ENCODE measurements around the gene NFE2L3. TPM values are rescaled to one million over a fixed set of nuclear protein-coding genes. Genes with fewer than 3 reads are reported as not detected.

The NFE2L3 gene
- total RNA-seq, 4 donors from 2014 or later: 37.9 to 59.1 (median 45.0) TPM

- 79 to 82% methylated on average over 5 of the region's 5 CpGs for WGBS, 2 donors
- no peak overlapping the region for H3K4me3 ChIP-seq (ENCODE audit: low read depth, poor library complexity, severe bottlenecking)
- no peak for DNase-seq (ENCODE audit: low spot score in 2 of 2)
- TF ChIP-seq, protein P1, sequence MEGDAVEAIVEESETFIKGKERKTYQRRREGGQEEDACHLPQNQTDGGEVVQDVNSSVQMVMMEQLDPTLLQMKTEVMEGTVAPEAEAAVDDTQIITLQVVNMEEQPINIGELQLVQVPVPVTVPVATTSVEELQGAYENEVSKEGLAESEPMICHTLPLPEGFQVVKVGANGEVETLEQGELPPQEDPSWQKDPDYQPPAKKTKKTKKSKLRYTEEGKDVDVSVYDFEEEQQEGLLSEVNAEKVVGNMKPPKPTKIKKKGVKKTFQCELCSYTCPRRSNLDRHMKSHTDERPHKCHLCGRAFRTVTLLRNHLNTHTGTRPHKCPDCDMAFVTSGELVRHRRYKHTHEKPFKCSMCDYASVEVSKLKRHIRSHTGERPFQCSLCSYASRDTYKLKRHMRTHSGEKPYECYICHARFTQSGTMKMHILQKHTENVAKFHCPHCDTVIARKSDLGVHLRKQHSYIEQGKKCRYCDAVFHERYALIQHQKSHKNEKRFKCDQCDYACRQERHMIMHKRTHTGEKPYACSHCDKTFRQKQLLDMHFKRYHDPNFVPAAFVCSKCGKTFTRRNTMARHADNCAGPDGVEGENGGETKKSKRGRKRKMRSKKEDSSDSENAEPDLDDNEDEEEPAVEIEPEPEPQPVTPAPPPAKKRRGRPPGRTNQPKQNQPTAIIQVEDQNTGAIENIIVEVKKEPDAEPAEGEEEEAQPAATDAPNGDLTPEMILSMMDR (IDR thresholded peaks at IDR 0.05): no peak
- TF ChIP-seq POLR2A (IDR thresholded peaks at IDR 0.05): no peak
- intact Hi-C loops (cut with DNase I; ENCODE audit: low total_unique reads): no loop called here
Measured at GRCh38 chr7:26186364-26187311, 34.6 kb downstream of the NFE2L3 start.

DNA sequence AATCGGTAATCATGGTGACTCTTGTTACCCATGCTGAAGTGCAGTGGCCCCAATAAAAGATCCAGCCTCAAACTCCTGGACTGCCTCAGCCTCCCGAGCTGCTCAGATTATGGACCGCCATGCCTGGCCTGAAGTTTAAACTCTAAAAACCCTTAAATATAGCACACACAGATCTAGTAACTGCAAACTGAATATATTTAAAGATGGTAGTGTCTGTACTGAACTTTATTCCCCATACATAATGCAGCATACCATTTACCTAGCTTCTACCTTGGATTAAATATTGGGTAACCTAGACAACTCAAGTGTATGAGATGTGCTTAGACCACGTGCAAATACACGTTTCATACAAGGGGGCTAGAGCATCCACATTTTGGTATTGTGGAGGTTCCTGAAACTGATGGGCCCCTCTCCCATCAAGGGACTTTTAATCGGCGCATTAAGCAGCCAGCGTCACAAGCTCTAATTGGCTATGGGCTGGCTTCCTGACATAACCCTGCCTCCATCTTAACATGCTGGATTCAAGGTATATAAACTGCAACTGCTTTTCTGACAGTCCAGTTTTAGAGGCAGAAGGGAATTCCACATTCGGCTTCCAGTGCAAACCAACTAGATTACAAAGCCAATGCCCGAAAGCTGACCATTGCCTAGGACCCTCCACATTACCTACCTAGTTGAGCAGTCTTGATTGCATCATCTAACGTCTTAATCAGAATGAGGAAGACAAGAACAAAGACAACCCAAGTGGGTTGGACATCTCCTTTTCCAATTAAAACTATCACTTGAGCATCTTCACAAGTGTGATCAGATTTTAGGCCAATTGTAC lies 35.6 kb downstream of the NFE2L3 start:
- DNase-seq (ENCODE audit: low spot score in 2 of 2): no peak
- no peak for TF ChIP-seq POLR2A (IDR thresholded peaks at IDR 0.05)
- TF ChIP-seq, protein P1 (IDR thresholded peaks at IDR 0.05): no peak
- H3K4me3 ChIP-seq (ENCODE audit: low read depth, poor library complexity, severe bottlenecking): no peak overlapping the region
- intact Hi-C loops (cut with DNase I; ENCODE audit: low total_unique reads): no loop called here
- WGBS, 2 donors: 76% methylated on average over 11 of the region's 11 CpGs

GRCh38 chr7:26188206-26188956 lies 36.4 kb downstream of the NFE2L3 start:
- H3K4me3 ChIP-seq (ENCODE audit: low read depth, poor library complexity, severe bottlenecking): no peak overlapping the region
- DNase-seq (ENCODE audit: low spot score in 2 of 2): no peak
- intact Hi-C loops (cut with DNase I; ENCODE audit: low total_unique reads): no loop called here
- TF ChIP-seq, protein P1 (IDR thresholded peaks at IDR 0.05): no peak
- TF ChIP-seq POLR2A (IDR thresholded peaks at IDR 0.05): no peak
- 88 to 92% methylated on average over 9 of the region's 9 CpGs for WGBS, 2 donors

DNA sequence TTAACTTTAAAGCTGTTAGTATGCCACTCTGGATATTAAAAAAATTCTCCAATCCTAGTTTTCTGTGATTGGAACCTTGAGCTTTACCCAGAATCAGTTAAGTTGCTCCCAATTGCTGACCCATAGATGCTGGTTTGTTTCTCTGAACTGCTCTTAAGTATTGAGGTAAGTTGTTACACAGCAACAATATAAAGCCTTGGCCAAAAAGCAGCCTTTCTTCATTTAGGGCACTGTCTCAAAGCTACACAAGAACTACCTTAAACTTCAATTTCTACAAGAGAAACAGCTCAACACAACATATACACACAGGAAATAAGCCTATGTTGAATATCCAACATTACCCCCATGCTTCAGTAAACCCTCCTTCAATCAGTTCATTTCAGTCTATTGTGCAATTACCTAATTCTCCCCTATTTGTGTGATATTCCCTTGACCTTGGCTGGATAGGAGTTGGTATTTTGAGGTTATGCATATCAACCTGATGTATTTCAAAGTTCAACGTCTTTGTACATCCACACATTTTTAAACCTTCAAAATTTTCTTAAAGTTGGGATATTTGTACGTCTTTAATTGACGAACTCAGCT lies 37.1 kb downstream of the NFE2L3 start:
- intact Hi-C loops (cut with DNase I; ENCODE audit: low total_unique reads): no loop called here
- WGBS, 2 donors: 92 to 94% methylated on average over 3 of the region's 3 CpGs
- H3K4me3 ChIP-seq (ENCODE audit: low read depth, poor library complexity, severe bottlenecking): no peak overlapping the region
- TF ChIP-seq, protein P1 (IDR thresholded peaks at IDR 0.05): no peak
- TF ChIP-seq POLR2A (IDR thresholded peaks at IDR 0.05): no peak
- DNase-seq (ENCODE audit: low spot score in 2 of 2): no peak

GRCh38 chr7:26189697-26190096 lies 37.7 kb downstream of the NFE2L3 start:
- no peak for TF ChIP-seq POLR2A (IDR thresholded peaks at IDR 0.05)
- TF ChIP-seq, protein P1 (IDR thresholded peaks at IDR 0.05): no peak
- intact Hi-C loops (cut with DNase I; ENCODE audit: low total_unique reads): no loop called here
- no peak overlapping the region for H3K4me3 ChIP-seq (ENCODE audit: low read depth, poor library complexity, severe bottlenecking)
- DNase-seq (ENCODE audit: low spot score in 2 of 2): no peak
- WGBS, 2 donors: 86 to 90% methylated on average over 3 of the region's 3 CpGs
